ENCODE measurements around the gene MRPL11. TPM values are rescaled to one million over a fixed set of nuclear protein-coding genes. Genes with fewer than 3 reads are reported as not detected.

The MRPL11 gene
- total and polyA plus RNA-seq, 2 experiments from 2014 or later = 139 to 237 TPM

DNA sequence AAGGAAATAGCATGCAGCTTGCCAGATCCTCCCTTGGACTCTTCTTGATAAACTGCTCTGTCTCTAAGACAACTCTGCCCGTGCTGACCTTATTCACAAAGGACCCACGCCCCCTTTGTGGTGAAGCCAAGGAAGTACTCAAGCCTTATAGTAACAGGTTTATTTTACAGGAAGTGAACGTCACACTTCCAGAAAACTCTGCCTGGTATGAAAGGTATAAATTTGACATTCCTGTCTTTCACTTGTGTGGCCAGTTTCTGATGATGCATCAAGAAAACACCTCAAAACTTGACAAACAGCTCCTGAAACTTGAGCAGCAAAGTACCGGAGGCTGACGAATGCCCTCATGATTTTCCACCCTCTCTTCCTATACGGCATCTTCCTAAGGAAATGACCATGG lies 15.6 kb upstream of the MRPL11 start:
- Mint-ChIP-seq H3K27me3 (ENCODE audit: insufficient read depth, low read depth, poor library complexity) (peaks cover 13% of the 10 kb centered on the region), H3K9me3 (no peaks in the 10 kb centered on the region; the same call in 2 of the 3 replicates), H3K4me3 (no peak overlapping the region), H3K36me3 (ENCODE audit: low read depth) (no peaks in the 10 kb centered on the region; the same call in 2 of the 3 replicates), H3K4me1 (peaks cover 10% of the 10 kb centered on the region), H3K27ac (no peak overlapping the region)
- Histone ChIP-seq H3K4me3 (no peak overlapping the region), H4K20me1 (replicated peaks; ENCODE audit: insufficient read depth) (no peaks in the 10 kb centered on the region), H3K79me2 (replicated peaks; ENCODE audit: insufficient read depth) (no peaks in the 10 kb centered on the region), H2AFZ (no peak overlapping the region), H3K27me3 (ENCODE audit: insufficient read depth) (no peaks in the 10 kb centered on the region), H3K36me3 (ENCODE audit: insufficient read depth) (no peaks in the 10 kb centered on the region), H3K4me1 (ENCODE audit: insufficient read depth) (no peaks in the 10 kb centered on the region), H3K9me2 (ENCODE audit: insufficient read depth) (no peaks in the 10 kb centered on the region), H3K27ac (ENCODE audit: low read depth) (no peak overlapping the region), H3K4me2 (no peak overlapping the region), H3F3A (replicated peaks; ENCODE audit: low read depth) (no peaks in the 10 kb centered on the region)
- no peak for DNase-seq (ENCODE audit: low spot score)
- TF ChIP-seq CTCF (conservative IDR thresholded peaks at IDR 0.05; ENCODE audit: low read depth in 2 of 2) (no peak), ZNF114 (CRISPR knock-in tag; IDR thresholded peaks at IDR 0.05) (no peak), ZNF331 (CRISPR knock-in tag; IDR thresholded peaks at IDR 0.05; ENCODE audit: low read depth) (no peak), JUNB (IDR thresholded peaks at IDR 0.05; ENCODE audit: unreplicated experiment) (no peak), NANOG (IDR thresholded peaks at IDR 0.05; ENCODE audit: borderline replicate concordance) (no peak)
- ATAC-seq = no peak

- no peaks in the 10 kb centered on the region for H3F3A ChIP-seq (replicated peaks; ENCODE audit: low read depth)
- no peaks in the 10 kb centered on the region for H3K36me3 ChIP-seq (ENCODE audit: insufficient read depth)
- no peaks in the 10 kb centered on the region; the same call in 2 of the 3 replicates for H3K9me3 Mint-ChIP-seq
- no peak overlapping the region; the same call in 2 of the 3 replicates for H3K4me3 Mint-ChIP-seq
- H3K79me2 ChIP-seq (replicated peaks; ENCODE audit: insufficient read depth) = no peaks in the 10 kb centered on the region
- no peaks in the 10 kb centered on the region for H4K20me1 ChIP-seq (replicated peaks; ENCODE audit: insufficient read depth)
- H2AFZ ChIP-seq = no peak overlapping the region
- H3K36me3 Mint-ChIP-seq (ENCODE audit: low read depth) = no peaks in the 10 kb centered on the region; the same call in 2 of the 3 replicates
- H3K4me2 ChIP-seq = no peak overlapping the region
- peaks cover 13% of the 10 kb centered on the region for H3K27me3 Mint-ChIP-seq (ENCODE audit: insufficient read depth, low read depth, poor library complexity)
- no peak overlapping the region for H3K4me3 ChIP-seq
- H3K9me2 ChIP-seq (ENCODE audit: insufficient read depth) = no peaks in the 10 kb centered on the region
- H3K27me3 ChIP-seq (ENCODE audit: insufficient read depth) = no peaks in the 10 kb centered on the region
- no peak overlapping the region for H3K27ac Mint-ChIP-seq
- DNase-seq (ENCODE audit: low spot score) (no peak), ATAC-seq (no peak)
- H3K4me1 Mint-ChIP-seq = peaks cover 20% of the 10 kb centered on the region
- H3K27ac ChIP-seq (ENCODE audit: low read depth) = no peak overlapping the region
- H3K4me1 ChIP-seq (ENCODE audit: insufficient read depth) = no peaks in the 10 kb centered on the region; the same call in none of the 2 replicates
- no peak for TF ChIP-seq ZNF114 (CRISPR knock-in tag; IDR thresholded peaks at IDR 0.05)
- TF ChIP-seq CTCF (conservative IDR thresholded peaks at IDR 0.05; ENCODE audit: low read depth in 2 of 2) = no peak
- no peak for TF ChIP-seq NANOG (IDR thresholded peaks at IDR 0.05; ENCODE audit: borderline replicate concordance)
- TF ChIP-seq EZH2phosphoT487 (IDR thresholded peaks at IDR 0.05; ENCODE audit: unreplicated experiment) = no peak
- TF ChIP-seq POLR2AphosphoS5 (IDR thresholded peaks at IDR 0.05; ENCODE audit: low read depth) = no peak
- TF ChIP-seq, protein P1, sequence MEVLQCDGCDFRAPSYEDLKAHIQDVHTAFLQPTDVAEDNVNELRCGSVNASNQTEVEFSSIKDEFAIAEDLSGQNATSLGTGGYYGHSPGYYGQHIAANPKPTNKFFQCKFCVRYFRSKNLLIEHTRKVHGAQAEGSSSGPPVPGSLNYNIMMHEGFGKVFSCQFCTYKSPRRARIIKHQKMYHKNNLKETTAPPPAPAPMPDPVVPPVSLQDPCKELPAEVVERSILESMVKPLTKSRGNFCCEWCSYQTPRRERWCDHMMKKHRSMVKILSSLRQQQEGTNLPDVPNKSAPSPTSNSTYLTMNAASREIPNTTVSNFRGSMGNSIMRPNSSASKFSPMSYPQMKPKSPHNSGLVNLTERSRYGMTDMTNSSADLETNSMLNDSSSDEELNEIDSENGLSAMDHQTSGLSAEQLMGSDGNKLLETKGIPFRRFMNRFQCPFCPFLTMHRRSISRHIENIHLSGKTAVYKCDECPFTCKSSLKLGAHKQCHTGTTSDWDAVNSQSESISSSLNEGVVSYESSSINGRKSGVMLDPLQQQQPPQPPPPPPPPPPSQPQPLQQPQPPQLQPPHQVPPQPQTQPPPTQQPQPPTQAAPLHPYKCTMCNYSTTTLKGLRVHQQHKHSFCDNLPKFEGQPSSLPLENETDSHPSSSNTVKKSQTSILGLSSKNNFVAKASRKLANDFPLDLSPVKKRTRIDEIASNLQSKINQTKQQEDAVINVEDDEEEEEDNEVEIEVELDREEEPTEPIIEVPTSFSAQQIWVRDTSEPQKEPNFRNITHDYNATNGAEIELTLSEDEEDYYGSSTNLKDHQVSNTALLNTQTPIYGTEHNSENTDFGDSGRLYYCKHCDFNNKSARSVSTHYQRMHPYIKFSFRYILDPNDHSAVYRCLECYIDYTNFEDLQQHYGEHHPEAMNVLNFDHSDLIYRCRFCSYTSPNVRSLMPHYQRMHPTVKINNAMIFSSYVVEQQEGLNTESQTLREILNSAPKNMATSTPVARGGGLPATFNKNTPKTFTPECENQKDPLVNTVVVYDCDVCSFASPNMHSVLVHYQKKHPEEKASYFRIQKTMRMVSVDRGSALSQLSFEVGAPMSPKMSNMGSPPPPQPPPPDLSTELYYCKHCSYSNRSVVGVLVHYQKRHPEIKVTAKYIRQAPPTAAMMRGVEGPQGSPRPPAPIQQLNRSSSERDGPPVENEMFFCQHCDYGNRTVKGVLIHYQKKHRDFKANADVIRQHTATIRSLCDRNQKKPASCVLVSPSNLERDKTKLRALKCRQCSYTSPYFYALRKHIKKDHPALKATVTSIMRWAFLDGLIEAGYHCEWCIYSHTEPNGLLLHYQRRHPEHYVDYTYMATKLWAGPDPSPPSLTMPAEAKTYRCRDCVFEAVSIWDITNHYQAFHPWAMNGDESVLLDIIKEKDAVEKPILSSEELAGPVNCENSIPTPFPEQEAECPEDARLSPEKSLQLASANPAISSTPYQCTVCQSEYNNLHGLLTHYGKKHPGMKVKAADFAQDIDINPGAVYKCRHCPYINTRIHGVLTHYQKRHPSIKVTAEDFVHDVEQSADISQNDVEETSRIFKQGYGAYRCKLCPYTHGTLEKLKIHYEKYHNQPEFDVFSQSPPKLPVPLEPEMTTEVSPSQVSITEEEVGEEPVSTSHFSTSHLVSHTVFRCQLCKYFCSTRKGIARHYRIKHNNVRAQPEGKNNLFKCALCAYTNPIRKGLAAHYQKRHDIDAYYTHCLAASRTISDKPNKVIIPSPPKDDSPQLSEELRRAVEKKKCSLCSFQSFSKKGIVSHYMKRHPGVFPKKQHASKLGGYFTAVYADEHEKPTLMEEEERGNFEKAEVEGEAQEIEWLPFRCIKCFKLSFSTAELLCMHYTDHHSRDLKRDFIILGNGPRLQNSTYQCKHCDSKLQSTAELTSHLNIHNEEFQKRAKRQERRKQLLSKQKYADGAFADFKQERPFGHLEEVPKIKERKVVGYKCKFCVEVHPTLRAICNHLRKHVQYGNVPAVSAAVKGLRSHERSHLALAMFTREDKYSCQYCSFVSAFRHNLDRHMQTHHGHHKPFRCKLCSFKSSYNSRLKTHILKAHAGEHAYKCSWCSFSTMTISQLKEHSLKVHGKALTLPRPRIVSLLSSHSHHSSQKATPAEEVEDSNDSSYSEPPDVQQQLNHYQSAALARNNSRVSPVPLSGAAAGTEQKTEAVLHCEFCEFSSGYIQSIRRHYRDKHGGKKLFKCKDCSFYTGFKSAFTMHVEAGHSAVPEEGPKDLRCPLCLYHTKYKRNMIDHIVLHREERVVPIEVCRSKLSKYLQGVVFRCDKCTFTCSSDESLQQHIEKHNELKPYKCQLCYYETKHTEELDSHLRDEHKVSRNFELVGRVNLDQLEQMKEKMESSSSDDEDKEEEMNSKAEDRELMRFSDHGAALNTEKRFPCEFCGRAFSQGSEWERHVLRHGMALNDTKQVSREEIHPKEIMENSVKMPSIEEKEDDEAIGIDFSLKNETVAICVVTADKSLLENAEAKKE (CRISPR knock-in tag; IDR thresholded peaks at IDR 0.05) = no peak
- no peak for TF ChIP-seq JUNB (IDR thresholded peaks at IDR 0.05; ENCODE audit: unreplicated experiment)
- TF ChIP-seq ETS1 (IDR thresholded peaks at IDR 0.05) = no peak
- TF ChIP-seq EZH2 (IDR thresholded peaks at IDR 0.05; ENCODE audit: low read depth, unreplicated experiment) = no peak
- TF ChIP-seq ZNF331 (CRISPR knock-in tag; IDR thresholded peaks at IDR 0.05; ENCODE audit: low read depth) = no peak
Observed at GRCh38 chr11:66451663-66452062, 13.0 kb upstream of the MRPL11 start.

Data from GM23338 (cell line).